Peyer's patch (tissue), 4 donors: Measurements from ENCODE around the gene TTC34. TPM values are rescaled to one million over a fixed set of nuclear protein-coding genes. Genes with fewer than 3 reads are reported as not detected.

Source experiments
- DNase-seq, 3 donors: peaks; one replicate each; pipeline ENCODE4 v3.0.0-alpha.2; 2017 to 2019
- H3K27ac ChIP-seq, 4 donors: fragments of 200-600 bp; sonication (generic); one replicate each; pipeline ENCODE4 v1.5.1; 2016 to 2019
- H3K27me3 ChIP-seq, 2 donors: fragments of 200-600 bp; sonication (generic); one replicate each; pipeline ENCODE4 v1.5.1; 2019
- H3K36me3 ChIP-seq, 3 donors: fragments of 200-600 bp; sonication (generic); one replicate each; pipeline ENCODE4 v1.5.1; 2016 to 2019
- H3K4me1 ChIP-seq, 4 donors: fragments of 200-600 bp; sonication (generic); one replicate each; pipeline ENCODE4 v1.5.1; 2016 to 2019
- H3K4me3 ChIP-seq, 4 donors: fragments of 200-600 bp; sonication (generic); 1 replicate in 3 of 4; 2 replicates in 1 of 4; pipeline ENCODE4 v1.5.1; 2016 to 2019; ENCODE audit warnings: mild to moderate bottlenecking in 1 of 4
- H3K9me3 ChIP-seq, 4 donors: fragments of 200-600 bp; sonication (generic); one replicate each; pipeline ENCODE4 v1.5.1; 2016 to 2019; ENCODE audit warnings: mild to moderate bottlenecking in 1 of 4
- CTCF ChIP-seq, 6 experiments: fragments of 450-650 bp in 4 of 6; fragments of 200-600 bp in 2 of 6; sonication (generic) in 1 of 6; IDR thresholded peaks; one replicate each; pipeline ENCODE4 v1.5.1; 2017 to 2019; ENCODE audit warnings: antibody characterized with exemption in 6 of 6, mild to moderate bottlenecking in 3 of 6, moderate library complexity in 1 of 6
- POLR2A ChIP-seq, 2 donors: fragments of 450-650 bp; IDR thresholded peaks; one replicate each; pipeline ENCODE4 v1.5.1; 2017; ENCODE audit warnings: antibody characterized with exemption in 2 of 2, mild to moderate bottlenecking in 2 of 2, moderate library complexity in 2 of 2
- total RNA-seq, 4 donors: library from RNA; depleted of rRNA; stranded (reverse); fragments of >200 nt; gene quantifications; one replicate each; pipeline ENCODE4 v1.1.0, GENCODE V29; 2016

The TTC34 gene
- total RNA-seq, 4 donors from 2014 or later, result 0.53 to 2.4 (median 1.5) TPM

- Histone ChIP-seq H3K27ac (no peak overlapping the region), H3K9me3 (peaks cover 0 to 3% (median 0%) of the 10 kb centered on the region in 4 donors), H3K4me3 (no peak overlapping the region), H3K36me3 (no peaks in the 10 kb centered on the region), H3K4me1 (no peaks in the 10 kb centered on the region), H3K27me3 (no peaks in the 10 kb centered on the region)
- no peak for TF ChIP-seq CTCF (IDR thresholded peaks at IDR 0.05)
- TF ChIP-seq POLR2A (IDR thresholded peaks at IDR 0.05), result no peak
- DNase-seq, result no peak
Measured at GRCh38 chr1:2830761-2831425, 29.4 kb upstream of the TTC34 start.

GRCh38 chr1:2829846-2830615, 28.5 kb upstream of the TTC34 start:
- Histone ChIP-seq H3K4me3 (no peak overlapping the region), H3K9me3 (peaks cover 0 to 3% (median 0%) of the 10 kb centered on the region in 4 donors), H3K36me3 (no peaks in the 10 kb centered on the region), H3K27me3 (no peaks in the 10 kb centered on the region), H3K4me1 (no peaks in the 10 kb centered on the region), H3K27ac (no peak overlapping the region)
- TF ChIP-seq CTCF (IDR thresholded peaks at IDR 0.05) (no peak), POLR2A (IDR thresholded peaks at IDR 0.05) (no peak)
- DNase-seq, result no peak

- no peaks in the 10 kb centered on the region for H3K27me3 ChIP-seq
- peaks cover 0 to 3% (median 0%) of the 10 kb centered on the region in 4 donors for H3K9me3 ChIP-seq
- H3K27ac ChIP-seq, result no peak overlapping the region
- H3K4me3 ChIP-seq, result no peak overlapping the region
- TF ChIP-seq POLR2A (IDR thresholded peaks at IDR 0.05), result no peak
- TF ChIP-seq CTCF (IDR thresholded peaks at IDR 0.05), result no peak
- H3K4me1 ChIP-seq, result no peaks in the 10 kb centered on the region
- no peak for DNase-seq
- no peaks in the 10 kb centered on the region for H3K36me3 ChIP-seq
Measured at GRCh38 chr1:2828586-2829250, 27.2 kb upstream of the TTC34 start.

- Histone ChIP-seq H3K4me1 (no peaks in the 10 kb centered on the region), H3K27me3 (no peaks in the 10 kb centered on the region), H3K36me3 (no peaks in the 10 kb centered on the region), H3K4me3 (no peak overlapping the region), H3K27ac (no peak overlapping the region), H3K9me3 (peaks cover 0 to 3% (median 0%) of the 10 kb centered on the region in 4 donors)
- no peak for DNase-seq
- no peak for TF ChIP-seq POLR2A (IDR thresholded peaks at IDR 0.05)
- no peak for TF ChIP-seq CTCF (IDR thresholded peaks at IDR 0.05)
Measured at GRCh38 chr1:2826736-2827292, 25.3 kb upstream of the TTC34 start.

- TF ChIP-seq CTCF (IDR thresholded peaks at IDR 0.05) (no peak), POLR2A (IDR thresholded peaks at IDR 0.05) (no peak)
- no peak overlapping the region for H3K4me3 ChIP-seq
- H3K4me1 ChIP-seq, result no peaks in the 10 kb centered on the region
- peaks cover 0 to 3% (median 0%) of the 10 kb centered on the region in 4 donors for H3K9me3 ChIP-seq
- no peaks in the 10 kb centered on the region for H3K27me3 ChIP-seq
- no peaks in the 10 kb centered on the region for H3K36me3 ChIP-seq
- H3K27ac ChIP-seq, result no peak overlapping the region
- no peak for DNase-seq
Measured at GRCh38 chr1:2826316-2826715, 24.8 kb upstream of the TTC34 start.
